ENCODE data around the gene MED26.
A peak's percentile ranks its signal among the peaks of the same experiment; 100 is the strongest.

Gene MED26

DNA sequence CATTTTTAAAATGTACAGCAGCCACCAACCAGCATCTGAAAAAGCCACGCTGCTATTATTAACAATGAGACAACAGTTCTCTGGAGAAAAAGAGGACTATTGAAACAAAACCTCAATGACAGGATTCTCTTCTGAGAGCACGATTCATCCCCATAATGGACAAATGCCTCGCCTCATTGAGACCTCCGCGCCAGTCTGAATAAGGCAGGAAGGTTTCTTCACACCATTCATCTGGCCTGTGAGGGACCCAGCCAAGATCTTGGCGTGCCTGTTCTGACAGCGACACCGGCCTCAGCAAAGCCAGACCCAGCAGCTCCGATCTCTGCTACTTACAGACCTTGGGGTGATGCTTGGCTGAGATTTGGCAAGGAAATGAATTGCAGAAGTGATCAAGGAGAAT, 17.1 kb upstream of the MED26 start:
- H3K36me3 ChIP-seq (ENCODE audit: insufficient read depth, low read length), result peaks cover 61% of the 10 kb centered on the region

DNA sequence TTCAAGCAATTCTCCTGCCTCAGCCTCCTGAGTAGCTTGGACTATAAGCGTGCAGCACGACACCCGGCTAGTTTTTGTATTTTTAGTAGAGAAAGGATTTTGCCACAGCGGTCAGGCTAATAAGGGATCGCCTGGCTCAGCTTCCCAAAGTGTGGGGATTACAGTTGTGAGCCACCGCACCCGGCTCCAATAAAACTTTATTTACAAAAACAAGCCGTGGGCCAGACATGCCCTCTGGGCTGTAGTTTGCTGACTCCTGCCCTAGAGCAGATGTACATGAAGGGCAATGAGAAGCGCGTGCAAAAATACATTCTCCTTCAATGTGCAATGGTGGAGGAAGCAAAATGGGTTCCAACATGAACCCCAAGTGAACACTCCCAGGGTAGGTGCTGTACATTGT, 13.7 kb upstream of the MED26 start:
- peaks cover 53% of the 10 kb centered on the region for H3K36me3 ChIP-seq (ENCODE audit: insufficient read depth, low read length)
- H3K4me1 ChIP-seq (ENCODE audit: control insufficient read depth, insufficient read depth, low read length), result no peaks in the 10 kb centered on the region
- H3K27me3 ChIP-seq (ENCODE audit: control insufficient read depth, insufficient read depth, low read length), result no peaks in the 10 kb centered on the region
- H3K4me2 ChIP-seq (ENCODE audit: low read length), result no peak overlapping the region
- H3K9me3 ChIP-seq (replicated peaks; ENCODE audit: low read length), result no peaks in the 10 kb centered on the region
- H3K9ac ChIP-seq (ENCODE audit: low read depth, low read length), result no peak overlapping the region
- no peak overlapping the region for H3K4me3 ChIP-seq (ENCODE audit: low read length)

More for the DNA sequence above, 17.1 kb upstream of the MED26 start:
- Histone ChIP-seq H3K4me2 (ENCODE audit: low read length) (no peak overlapping the region), H3K9ac (ENCODE audit: low read depth, low read length) (no peak overlapping the region), H3K4me1 (ENCODE audit: control insufficient read depth, insufficient read depth, low read length) (no peaks in the 10 kb centered on the region), H3K27me3 (ENCODE audit: control insufficient read depth, insufficient read depth, low read length) (no peaks in the 10 kb centered on the region), H3K4me3 (ENCODE audit: low read length) (no peak overlapping the region), H3K9me3 (replicated peaks; ENCODE audit: low read length) (no peaks in the 10 kb centered on the region)

DNA sequence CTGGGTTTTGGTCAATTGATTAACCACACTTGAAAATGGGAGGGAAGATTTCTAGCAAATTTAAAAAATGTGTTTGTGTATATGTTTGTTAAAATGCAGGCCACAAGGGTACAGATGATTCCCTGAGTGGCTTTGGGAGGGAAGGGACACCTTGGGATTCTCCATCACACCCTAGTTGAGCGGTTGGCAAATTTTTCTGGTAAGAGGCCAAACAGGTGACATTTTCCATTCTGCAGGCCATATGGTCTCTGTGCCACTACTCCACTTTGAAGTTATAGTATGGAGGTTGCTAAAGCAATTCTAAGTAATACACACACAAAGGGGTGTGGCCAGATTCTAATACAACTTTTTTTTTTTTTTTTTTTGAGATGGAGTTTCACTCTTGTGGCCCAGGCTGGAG, 12.9 kb upstream of the MED26 start:
- Histone ChIP-seq H3K9ac (ENCODE audit: low read depth, low read length) (no peak overlapping the region), H3K9me3 (replicated peaks; ENCODE audit: low read length) (no peaks in the 10 kb centered on the region), H3K4me2 (ENCODE audit: low read length) (no peak overlapping the region), H3K4me1 (ENCODE audit: control insufficient read depth, insufficient read depth, low read length) (no peaks in the 10 kb centered on the region), H3K27me3 (ENCODE audit: control insufficient read depth, insufficient read depth, low read length) (no peaks in the 10 kb centered on the region), H3K36me3 (ENCODE audit: insufficient read depth, low read length) (peaks cover 49% of the 10 kb centered on the region), H3K4me3 (ENCODE audit: low read length) (no peak overlapping the region)

DNA sequence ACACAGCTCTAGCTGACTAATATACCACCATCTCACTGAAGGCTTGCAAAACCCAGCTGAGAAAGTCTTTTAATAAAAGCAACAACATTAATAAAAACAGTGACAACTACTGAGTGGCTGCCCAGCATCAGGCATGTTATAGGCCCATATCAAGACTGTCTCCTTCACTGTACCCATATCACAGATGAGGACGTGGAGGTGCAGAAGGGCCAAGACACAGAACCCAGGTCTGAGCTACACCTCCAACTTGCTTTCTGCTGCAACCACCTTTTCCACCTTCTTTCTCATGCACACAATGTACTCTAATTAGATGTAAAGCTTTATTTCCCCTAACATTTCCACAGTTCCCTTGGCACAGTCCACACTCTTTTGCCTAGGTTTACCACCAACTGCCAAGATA, 10.7 kb upstream of the MED26 start:
- no peaks in the 10 kb centered on the region for H3K27me3 ChIP-seq (ENCODE audit: control insufficient read depth, insufficient read depth, low read length)
- H3K9ac ChIP-seq (ENCODE audit: low read depth, low read length), result no peak overlapping the region
- no peaks in the 10 kb centered on the region for H3K4me1 ChIP-seq (ENCODE audit: control insufficient read depth, insufficient read depth, low read length)
- H3K4me2 ChIP-seq (ENCODE audit: low read length), result no peak overlapping the region
- H3K9me3 ChIP-seq (replicated peaks; ENCODE audit: low read length), result no peaks in the 10 kb centered on the region
- no peak overlapping the region for H3K4me3 ChIP-seq (ENCODE audit: low read length)
- H3K36me3 ChIP-seq (ENCODE audit: insufficient read depth, low read length), result peaks cover 40% of the 10 kb centered on the region

DNA sequence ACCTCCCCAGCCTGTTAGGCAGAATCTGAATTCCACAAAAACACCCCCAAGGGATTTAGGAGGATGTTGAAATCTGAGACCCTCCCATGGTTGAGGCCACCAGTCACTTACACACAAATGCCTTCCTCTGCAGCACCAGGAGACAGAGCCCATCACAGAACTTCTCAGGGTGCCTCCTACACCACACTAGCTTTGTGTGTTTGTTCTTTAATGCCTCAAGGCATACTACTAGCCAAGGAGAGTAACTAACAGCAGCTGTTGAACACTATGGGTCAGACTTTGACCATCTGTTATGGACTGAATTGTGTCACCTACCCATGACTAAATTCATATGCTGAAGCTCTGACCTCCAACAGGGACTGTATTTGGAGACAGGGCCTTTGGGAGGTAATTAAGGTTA, 9.5 kb upstream of the MED26 start:
- H3K4me3 ChIP-seq (ENCODE audit: low read length), result no peak overlapping the region
- H3K27me3 ChIP-seq (ENCODE audit: control insufficient read depth, insufficient read depth, low read length), result no peaks in the 10 kb centered on the region
- H3K4me1 ChIP-seq (ENCODE audit: control insufficient read depth, insufficient read depth, low read length), result no peaks in the 10 kb centered on the region
- peaks cover 33% of the 10 kb centered on the region for H3K36me3 ChIP-seq (ENCODE audit: insufficient read depth, low read length)
- H3K9me3 ChIP-seq (replicated peaks; ENCODE audit: low read length), result no peaks in the 10 kb centered on the region
- no peak overlapping the region for H3K9ac ChIP-seq (ENCODE audit: low read depth, low read length)
- no peak overlapping the region for H3K4me2 ChIP-seq (ENCODE audit: low read length)

DNA sequence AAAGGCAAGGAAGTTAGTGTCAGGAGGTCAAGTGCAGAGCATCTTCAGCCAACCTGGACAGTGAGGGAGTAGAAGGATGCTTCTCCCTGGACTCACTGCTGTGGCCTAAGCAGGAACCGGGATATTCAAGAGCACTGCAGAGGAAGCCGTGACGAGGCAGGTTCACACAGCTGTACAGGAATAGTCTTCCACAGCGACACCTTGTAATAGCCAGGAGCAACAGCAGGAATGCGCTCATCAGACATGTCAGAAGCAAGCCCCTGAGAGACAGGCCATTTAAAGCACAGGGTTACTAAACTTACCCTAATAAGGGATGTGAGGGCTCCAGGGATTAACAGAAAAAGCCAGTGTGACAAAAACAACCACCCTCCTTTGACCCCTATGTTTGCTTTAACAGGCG, 3.5 kb upstream of the MED26 start:
- no peak overlapping the region for H3K4me2 ChIP-seq (ENCODE audit: low read length)
- H3K9ac ChIP-seq (ENCODE audit: low read depth, low read length), result no peak overlapping the region
- no peak overlapping the region for H3K4me3 ChIP-seq (ENCODE audit: low read length)
- H3K4me1 ChIP-seq (ENCODE audit: control insufficient read depth, insufficient read depth, low read length), result peaks cover 9% of the 10 kb centered on the region
- no peaks in the 10 kb centered on the region for H3K27me3 ChIP-seq (ENCODE audit: control insufficient read depth, insufficient read depth, low read length)
- H3K36me3 ChIP-seq (ENCODE audit: insufficient read depth, low read length), result peaks cover 18% of the 10 kb centered on the region
- H3K9me3 ChIP-seq (replicated peaks; ENCODE audit: low read length), result no peaks in the 10 kb centered on the region

DNA sequence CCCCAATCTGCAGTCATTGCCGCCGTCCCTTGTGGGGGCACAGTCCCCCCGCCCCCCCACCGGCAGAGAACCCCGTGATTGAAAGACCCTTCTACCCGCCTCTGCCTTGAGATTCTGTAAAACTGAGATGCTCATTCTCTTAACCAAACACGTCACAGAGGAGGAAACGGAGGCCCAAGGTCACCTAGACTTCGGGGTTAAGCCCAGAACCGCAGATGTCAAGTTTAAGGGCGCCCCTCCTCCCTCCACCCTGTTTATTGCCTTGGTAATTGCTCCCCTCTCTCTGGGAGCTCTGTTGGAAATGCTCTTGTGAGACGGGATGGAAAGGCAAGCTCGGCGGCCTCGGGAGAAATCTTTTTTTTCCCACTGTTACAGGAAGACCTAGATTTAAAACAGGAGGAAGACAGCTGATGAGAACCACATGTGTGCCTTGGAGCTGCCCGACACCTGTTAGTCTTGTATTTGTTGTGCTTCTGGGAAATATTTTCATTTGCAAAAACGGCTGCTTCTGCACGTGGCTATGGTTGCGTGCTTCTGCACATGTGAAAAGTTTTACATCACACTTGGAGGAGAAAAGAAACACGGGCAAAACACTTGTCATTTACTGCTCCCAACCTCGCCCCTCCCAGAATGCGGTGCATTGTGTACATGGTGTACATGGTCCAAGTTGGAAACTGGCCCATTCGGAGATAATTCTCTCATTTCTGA, 1.1 kb upstream of the MED26 start:
- Histone ChIP-seq H3K9ac (ENCODE audit: low read depth, low read length) (peak overlapping the region; percentile 95), H3K4me2 (ENCODE audit: low read length) (peak overlapping the region; percentile 93), H3K27me3 (ENCODE audit: control insufficient read depth, insufficient read depth, low read length) (no peaks in the 10 kb centered on the region), H3K9me3 (replicated peaks; ENCODE audit: low read length) (no peaks in the 10 kb centered on the region), H3K4me1 (ENCODE audit: control insufficient read depth, insufficient read depth, low read length) (peaks cover 17% of the 10 kb centered on the region), H3K36me3 (ENCODE audit: insufficient read depth, low read length) (peaks cover 24% of the 10 kb centered on the region), H3K4me3 (ENCODE audit: low read length) (peak overlapping the region; percentile 94)

DNA sequence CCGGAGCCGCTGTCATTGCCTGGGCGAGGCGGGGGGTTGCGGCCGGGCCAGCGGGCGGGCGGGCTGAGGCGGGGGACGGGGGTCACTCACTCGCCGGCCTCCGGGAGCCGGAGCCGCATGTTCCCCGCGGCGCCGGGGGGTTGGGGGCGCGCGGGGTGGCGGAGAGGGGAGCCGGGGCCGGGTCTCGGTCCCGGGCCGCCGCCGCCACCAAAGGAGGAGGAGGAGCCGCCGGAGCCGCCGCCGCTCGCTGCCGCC, 149 bp downstream of the MED26 start:
- no peaks in the 10 kb centered on the region for H3K27me3 ChIP-seq (ENCODE audit: control insufficient read depth, insufficient read depth, low read length)
- H3K36me3 ChIP-seq (ENCODE audit: insufficient read depth, low read length), result peaks cover 30% of the 10 kb centered on the region
- H3K4me2 ChIP-seq (ENCODE audit: low read length), result peak overlapping the region; percentile 84
- H3K4me1 ChIP-seq (ENCODE audit: control insufficient read depth, insufficient read depth, low read length), result peaks cover 17% of the 10 kb centered on the region
- H3K4me3 ChIP-seq (ENCODE audit: low read length), result peak overlapping the region; percentile 96
- no peaks in the 10 kb centered on the region for H3K9me3 ChIP-seq (replicated peaks; ENCODE audit: low read length)
- peak overlapping the region; percentile 98 for H3K9ac ChIP-seq (ENCODE audit: low read depth, low read length)

DNA sequence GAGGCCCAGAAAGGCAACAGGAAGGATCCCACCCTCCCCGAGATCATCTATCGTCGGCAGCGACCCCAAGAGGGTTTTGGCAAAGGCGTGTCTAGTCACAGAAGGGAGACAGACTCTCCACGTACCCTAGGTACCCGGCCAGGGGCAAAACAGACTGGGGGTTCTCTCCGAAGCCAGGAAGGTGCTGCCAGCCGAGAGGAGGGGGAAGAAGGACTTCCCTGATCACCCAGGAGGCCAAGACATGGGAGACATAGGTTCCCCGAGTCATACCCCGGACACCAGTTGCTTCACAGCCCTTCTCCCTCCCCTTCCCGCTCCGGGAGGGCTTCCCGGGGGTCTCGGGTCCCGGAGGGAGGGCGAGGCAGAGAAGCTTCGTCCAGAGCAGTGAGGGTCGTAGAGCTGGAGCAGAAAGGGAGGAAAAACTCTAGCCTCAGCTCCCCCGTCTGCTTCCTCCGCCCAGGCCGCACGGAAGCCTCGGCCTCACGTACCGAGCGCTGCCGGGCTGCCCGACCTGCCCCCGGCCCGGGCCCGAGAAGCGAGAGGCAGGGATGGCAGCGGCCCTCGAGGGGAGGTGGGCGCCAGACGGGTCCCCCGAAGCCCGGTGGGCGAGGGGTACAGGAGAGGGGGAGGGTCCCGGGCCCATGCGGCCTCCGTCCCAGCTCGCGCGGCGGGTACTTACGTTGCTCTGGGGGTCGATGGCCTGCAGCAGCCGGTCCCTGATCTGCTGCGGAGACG, 644 bp downstream of the MED26 start:
- peak overlapping the region; percentile 84 for H3K4me2 ChIP-seq (ENCODE audit: low read length)
- H3K9ac ChIP-seq (ENCODE audit: low read depth, low read length), result peak overlapping the region; percentile 98
- H3K4me3 ChIP-seq (ENCODE audit: low read length), result peak overlapping the region; percentile 96
- H3K9me3 ChIP-seq (replicated peaks; ENCODE audit: low read length), result no peaks in the 10 kb centered on the region
- no peaks in the 10 kb centered on the region for H3K27me3 ChIP-seq (ENCODE audit: control insufficient read depth, insufficient read depth, low read length)
- peaks cover 28% of the 10 kb centered on the region for H3K36me3 ChIP-seq (ENCODE audit: insufficient read depth, low read length)
- peaks cover 17% of the 10 kb centered on the region for H3K4me1 ChIP-seq (ENCODE audit: control insufficient read depth, insufficient read depth, low read length)

DNA sequence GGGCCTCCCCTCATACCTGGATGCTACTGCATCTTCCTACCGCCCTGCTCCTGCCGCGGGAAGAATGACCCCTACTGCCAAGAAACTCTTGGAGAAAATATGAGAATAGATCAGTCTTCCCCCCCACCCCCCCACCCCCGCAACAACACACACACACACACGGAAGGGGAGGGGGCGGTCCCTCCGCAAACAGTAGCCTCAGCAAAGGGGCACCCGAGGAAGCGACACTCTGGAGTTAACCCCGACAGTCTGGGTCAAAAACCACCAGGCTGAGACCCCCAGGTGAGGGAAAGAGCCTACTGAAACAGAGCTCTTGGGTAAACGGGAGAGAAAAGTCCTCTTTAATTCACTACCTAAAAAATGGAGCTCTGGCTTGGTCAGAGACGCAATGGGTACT, 1.2 kb downstream of the MED26 start:
- peaks cover 28% of the 10 kb centered on the region for H3K36me3 ChIP-seq (ENCODE audit: insufficient read depth, low read length)
- H3K9me3 ChIP-seq (replicated peaks; ENCODE audit: low read length), result no peaks in the 10 kb centered on the region
- H3K9ac ChIP-seq (ENCODE audit: low read depth, low read length), result peak overlapping the region; percentile 98
- peak overlapping the region; percentile 84 for H3K4me2 ChIP-seq (ENCODE audit: low read length)
- no peaks in the 10 kb centered on the region for H3K27me3 ChIP-seq (ENCODE audit: control insufficient read depth, insufficient read depth, low read length)
- H3K4me3 ChIP-seq (ENCODE audit: low read length), result peak overlapping the region; percentile 96
- peaks cover 17% of the 10 kb centered on the region for H3K4me1 ChIP-seq (ENCODE audit: control insufficient read depth, insufficient read depth, low read length)

DNA sequence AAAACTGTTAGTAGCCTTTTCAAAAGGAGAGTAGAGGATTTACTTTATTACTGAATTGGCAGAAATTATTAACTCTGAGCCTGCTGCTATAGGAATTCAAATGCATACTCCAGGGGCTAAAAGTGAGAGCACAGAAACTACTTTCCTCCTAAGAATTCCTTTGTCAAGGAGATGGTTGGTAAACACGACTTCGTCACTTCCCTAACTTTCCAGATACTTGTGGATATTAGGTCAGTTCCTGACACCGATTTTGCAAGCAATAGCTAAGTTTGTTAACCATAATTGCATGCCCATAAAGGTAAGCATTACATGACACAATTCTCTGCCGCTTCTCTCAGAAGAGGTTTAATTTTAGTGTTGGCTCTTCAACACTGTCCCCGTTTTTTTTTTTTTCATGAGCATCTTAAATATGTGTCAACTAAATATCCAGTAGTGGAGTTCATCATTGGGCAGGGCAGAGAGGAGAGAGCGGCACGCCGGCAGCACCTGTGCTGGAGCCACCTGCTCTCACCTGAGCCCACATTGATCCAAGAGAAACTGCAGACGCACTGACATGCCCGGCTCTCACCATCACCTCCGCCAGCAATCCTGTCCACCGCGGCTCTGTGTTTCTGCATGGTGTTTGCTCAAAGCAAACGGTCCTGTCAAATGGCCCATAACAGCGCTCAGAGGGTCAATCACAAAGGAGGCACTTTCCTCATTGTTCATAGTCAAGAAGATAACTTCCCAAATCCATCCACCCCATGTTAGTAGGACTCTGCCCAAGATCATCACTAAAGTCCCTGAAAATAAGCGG, 2.6 kb downstream of the MED26 start:
- no peaks in the 10 kb centered on the region for H3K27me3 ChIP-seq (ENCODE audit: control insufficient read depth, insufficient read depth, low read length)
- H3K4me3 ChIP-seq (ENCODE audit: low read length), result no peak overlapping the region
- peaks cover 24% of the 10 kb centered on the region for H3K36me3 ChIP-seq (ENCODE audit: insufficient read depth, low read length)
- H3K9ac ChIP-seq (ENCODE audit: low read depth, low read length), result no peak overlapping the region
- H3K4me1 ChIP-seq (ENCODE audit: control insufficient read depth, insufficient read depth, low read length), result peaks cover 18% of the 10 kb centered on the region
- no peaks in the 10 kb centered on the region for H3K9me3 ChIP-seq (replicated peaks; ENCODE audit: low read length)
- peak overlapping the region; percentile 84 for H3K4me2 ChIP-seq (ENCODE audit: low read length)
